ENCODE measurements around the gene MYH13.

- no peak for TF ChIP-seq POLR2A (IDR thresholded peaks at IDR 0.05; ENCODE audit: extremely low read depth, insufficient read length)
- TF ChIP-seq, protein P1, sequence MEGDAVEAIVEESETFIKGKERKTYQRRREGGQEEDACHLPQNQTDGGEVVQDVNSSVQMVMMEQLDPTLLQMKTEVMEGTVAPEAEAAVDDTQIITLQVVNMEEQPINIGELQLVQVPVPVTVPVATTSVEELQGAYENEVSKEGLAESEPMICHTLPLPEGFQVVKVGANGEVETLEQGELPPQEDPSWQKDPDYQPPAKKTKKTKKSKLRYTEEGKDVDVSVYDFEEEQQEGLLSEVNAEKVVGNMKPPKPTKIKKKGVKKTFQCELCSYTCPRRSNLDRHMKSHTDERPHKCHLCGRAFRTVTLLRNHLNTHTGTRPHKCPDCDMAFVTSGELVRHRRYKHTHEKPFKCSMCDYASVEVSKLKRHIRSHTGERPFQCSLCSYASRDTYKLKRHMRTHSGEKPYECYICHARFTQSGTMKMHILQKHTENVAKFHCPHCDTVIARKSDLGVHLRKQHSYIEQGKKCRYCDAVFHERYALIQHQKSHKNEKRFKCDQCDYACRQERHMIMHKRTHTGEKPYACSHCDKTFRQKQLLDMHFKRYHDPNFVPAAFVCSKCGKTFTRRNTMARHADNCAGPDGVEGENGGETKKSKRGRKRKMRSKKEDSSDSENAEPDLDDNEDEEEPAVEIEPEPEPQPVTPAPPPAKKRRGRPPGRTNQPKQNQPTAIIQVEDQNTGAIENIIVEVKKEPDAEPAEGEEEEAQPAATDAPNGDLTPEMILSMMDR (IDR thresholded peaks at IDR 0.05; ENCODE audit: low read depth, low read length), result no peak
- peak; percentile 83 for TF ChIP-seq MAX (IDR thresholded peaks at IDR 0.05; ENCODE audit: low read depth, low read length)
- peak; percentile 72 for TF ChIP-seq MYC (IDR thresholded peaks at IDR 0.05; ENCODE audit: low read depth, low read length)
Observed at GRCh38 chr17:10318535-10318934, 54.3 kb downstream of the MYH13 start.

Data from NB4 (cell line).